Naive B cell (primary cell): ENCODE data around the gene MPRIP. TPM values are rescaled to one million over a fixed set of nuclear protein-coding genes. Genes with fewer than 3 reads are reported as not detected.

ENCODE experiments used
- ATAC-seq, 2 donors: fragments of 150-1000 bp; cut with Tn5 transposase; 2 replicates each; pipeline ENCODE4 v1.10.0; 2021; ENCODE audit warnings: low read depth in 2 of 2, mild to moderate bottlenecking in 2 of 2, moderate library complexity in 2 of 2
- DNase-seq: peaks from one replicate; pipeline ENCODE4 v3.0.0; 2022
- H3K27ac Mint-ChIP-seq, 6 donors: one replicate each; pipeline ENCODE4 v1.8.0; 2020 to 2022; ENCODE audit warnings: mild to moderate bottlenecking in 6 of 6, mixed read lengths in 6 of 6, moderate library complexity in 5 of 6, inconsistent platforms in 2 of 6
- H3K27me3 Mint-ChIP-seq, 3 donors: one replicate each; pipeline ENCODE4 v1.8.0; 2021 to 2022; ENCODE audit warnings: mixed read lengths in 3 of 3, mild to moderate bottlenecking in 1 of 3
- H3K36me3 Mint-ChIP-seq, 2 donors: one replicate each; pipeline ENCODE4 v1.8.0; 2020 to 2022; ENCODE audit warnings: mixed read lengths in 2 of 2, inconsistent platforms in 1 of 2, mild to moderate bottlenecking in 1 of 2
- H3K4me1 Mint-ChIP-seq, 3 donors: one replicate each; pipeline ENCODE4 v1.8.0; 2020 to 2022; ENCODE audit warnings: mixed read lengths in 3 of 3, inconsistent platforms in 1 of 3, mild to moderate bottlenecking in 1 of 3, moderate library complexity in 1 of 3
- H3K4me3 Mint-ChIP-seq, 8 donors: one replicate each; pipeline ENCODE4 v1.8.0; 2020 to 2022; ENCODE audit warnings: mild to moderate bottlenecking in 8 of 8, mixed read lengths in 8 of 8, moderate library complexity in 8 of 8, inconsistent platforms in 2 of 8
- H3K9me3 Mint-ChIP-seq, 7 donors: one replicate each; pipeline ENCODE4 v1.8.0; 2020 to 2022; ENCODE audit warnings: mixed read lengths in 7 of 7, mild to moderate bottlenecking in 5 of 7, inconsistent platforms in 2 of 7, moderate library complexity in 1 of 7
- polyA plus RNA-seq, 6 donors: library from polyadenylated mRNA; unstranded; fragments of 300-500 nt; fragmentation: Illumina TruSeq; gene quantifications; one replicate each; pipeline ENCODE4 v1.2.3, GENCODE V29; 2021; ENCODE audit warnings: low read depth in 6 of 6

MPRIP gene
- polyA plus RNA-seq, 6 donors from 2014 or later = 1.9 to 26.0 (median 12.6) TPM

DNA sequence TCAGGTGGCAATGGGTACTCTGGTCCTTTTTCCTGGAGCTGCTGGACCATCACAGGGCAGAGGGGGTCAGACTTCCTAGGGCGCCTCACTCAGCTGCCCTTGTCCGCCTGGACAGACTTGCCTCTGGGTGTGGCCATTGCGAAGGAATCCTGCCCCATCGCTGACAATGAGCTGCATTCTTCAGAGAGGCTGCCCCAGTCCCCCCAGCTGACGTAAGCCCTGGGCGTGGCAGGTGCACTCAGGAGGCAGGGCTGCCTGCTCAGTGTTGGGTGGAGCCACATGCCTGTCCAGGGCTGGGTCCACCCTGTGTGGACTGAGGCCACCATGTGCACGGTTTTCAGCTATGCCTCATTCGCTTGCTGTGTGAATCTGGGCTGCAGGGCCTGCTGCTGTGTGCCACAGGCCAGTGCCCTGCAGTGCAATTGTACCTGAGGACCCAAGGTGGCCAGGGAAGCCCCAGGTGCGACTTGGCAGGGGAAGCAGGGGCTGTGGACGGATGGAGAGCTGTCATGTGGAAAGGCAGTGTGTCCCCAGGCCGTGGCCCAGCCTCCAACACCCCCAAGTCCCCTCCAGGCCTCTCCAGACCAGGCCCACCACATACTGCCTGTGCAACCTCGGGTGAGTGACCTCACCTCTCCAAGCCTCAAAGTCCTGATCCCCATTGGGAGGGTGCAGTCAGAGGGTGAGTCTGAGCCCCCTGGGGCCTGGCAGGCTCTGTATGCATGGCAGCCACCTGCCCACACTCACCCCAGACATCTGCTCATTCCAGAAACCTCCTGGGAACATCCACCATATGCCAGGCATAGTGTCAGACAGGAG lies 14.0 kb upstream of the MPRIP start:
- no peaks in the 10 kb centered on the region for H3K36me3 Mint-ChIP-seq

GRCh38 chr17:17028878-17029535 lies 13.2 kb upstream of the MPRIP start:
- Mint-ChIP-seq H3K27me3 (no peaks in the 10 kb centered on the region), H3K4me3 (peak overlapping the region in 6 of 8 donors; percentile 33 to 79 (median 57)), H3K36me3 (no peaks in the 10 kb centered on the region), H3K9me3 (no peaks in the 10 kb centered on the region), H3K4me1 (peaks cover 18 to 29% (median 26%) of the 10 kb centered on the region in 3 donors), H3K27ac (peak overlapping the region in 3 of 6 donors; percentile 52 to 59 (median 59))
- ATAC-seq (peak; percentile 56 to 63), DNase-seq (no peak)

More for the DNA sequence above, 14.0 kb upstream of the MPRIP start:
- ATAC-seq (peak; percentile 21 to 45), DNase-seq (no peak)
- Mint-ChIP-seq H3K27ac (no peak overlapping the region), H3K4me3 (peak overlapping the region in 6 of 8 donors; percentile 33 to 79 (median 57)), H3K9me3 (no peaks in the 10 kb centered on the region), H3K4me1 (peaks cover 18 to 29% (median 26%) of the 10 kb centered on the region in 3 donors), H3K27me3 (no peaks in the 10 kb centered on the region)

GRCh38 chr17:17029938-17030337 lies 12.3 kb upstream of the MPRIP start:
- Mint-ChIP-seq H3K36me3 (no peaks in the 10 kb centered on the region), H3K4me3 (peak overlapping the region in 4 of 8 donors; percentile 47 to 79 (median 54)), H3K27ac (peak overlapping the region in 1 of 6 donors; percentile 58), H3K4me1 (peaks cover 18 to 29% (median 26%) of the 10 kb centered on the region in 3 donors), H3K9me3 (no peaks in the 10 kb centered on the region), H3K27me3 (no peaks in the 10 kb centered on the region)
- no peak for DNase-seq
- no peak for ATAC-seq

GRCh38 chr17:17030515-17031211 lies 11.6 kb upstream of the MPRIP start:
- H3K27ac Mint-ChIP-seq = peak overlapping the region in 1 of 6 donors; percentile 57
- H3K27me3 Mint-ChIP-seq = no peaks in the 10 kb centered on the region
- H3K9me3 Mint-ChIP-seq = no peaks in the 10 kb centered on the region
- peak overlapping the region in 1 of 8 donors; percentile 25 for H3K4me3 Mint-ChIP-seq
- H3K4me1 Mint-ChIP-seq = peaks cover 18 to 30% (median 29%) of the 10 kb centered on the region in 3 donors
- no peak for ATAC-seq
- H3K36me3 Mint-ChIP-seq = no peaks in the 10 kb centered on the region
- no peak for DNase-seq

- Mint-ChIP-seq H3K4me1 (peaks cover 29 to 44% (median 43%) of the 10 kb centered on the region in 3 donors), H3K9me3 (no peaks in the 10 kb centered on the region), H3K27me3 (no peaks in the 10 kb centered on the region), H3K27ac (no peak overlapping the region), H3K4me3 (peak overlapping the region in 1 of 8 donors; percentile 50), H3K36me3 (no peaks in the 10 kb centered on the region)
- no peak for DNase-seq
- ATAC-seq = no peak
Measured at GRCh38 chr17:17032131-17032692, 10.0 kb upstream of the MPRIP start.

DNA sequence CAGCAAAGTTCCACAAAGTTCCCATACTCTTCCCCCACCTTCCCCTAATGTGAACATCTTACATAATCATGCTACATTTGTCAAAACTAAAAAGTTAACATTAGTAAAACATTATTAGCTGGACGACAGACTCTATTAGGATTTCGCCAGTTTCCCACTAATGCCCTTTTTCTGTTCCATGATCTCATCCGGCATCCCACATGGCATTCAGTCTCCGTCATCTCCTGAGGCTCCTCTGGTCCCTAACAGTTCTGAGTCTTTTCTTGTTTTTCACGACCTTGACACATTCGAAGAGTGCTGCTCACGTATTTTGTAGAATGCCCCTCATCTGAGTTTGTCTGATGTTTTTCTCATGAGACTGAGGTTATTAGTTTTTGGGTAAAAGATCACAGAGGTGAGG lies 8.8 kb upstream of the MPRIP start:
- no peaks in the 10 kb centered on the region for H3K9me3 Mint-ChIP-seq
- ATAC-seq (no peak), DNase-seq (no peak)
- no peaks in the 10 kb centered on the region for H3K27me3 Mint-ChIP-seq
- no peak overlapping the region for H3K27ac Mint-ChIP-seq
- H3K36me3 Mint-ChIP-seq = no peaks in the 10 kb centered on the region
- peaks cover 29 to 43% (median 40%) of the 10 kb centered on the region in 3 donors for H3K4me1 Mint-ChIP-seq
- H3K4me3 Mint-ChIP-seq = no peak overlapping the region

DNA sequence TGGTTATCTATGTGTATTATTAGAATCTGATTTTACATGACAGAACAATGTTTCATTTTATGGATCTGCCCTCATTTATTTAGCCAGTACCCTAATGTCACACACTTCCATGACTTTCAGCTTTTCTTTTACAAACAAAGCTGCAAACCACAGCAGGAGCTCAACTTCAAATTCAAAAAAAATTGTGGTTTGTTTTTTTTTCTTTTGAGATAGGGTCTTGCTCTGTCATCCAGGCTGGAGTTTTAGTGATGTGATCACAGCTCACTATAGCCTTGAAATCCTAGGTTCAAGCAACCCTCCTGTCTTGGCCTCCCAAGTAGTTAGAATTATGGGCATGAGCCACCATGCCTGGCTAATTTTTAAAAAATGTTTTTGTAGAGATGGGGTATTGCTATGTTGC lies 8.2 kb upstream of the MPRIP start:
- Mint-ChIP-seq H3K36me3 (no peaks in the 10 kb centered on the region), H3K27me3 (no peaks in the 10 kb centered on the region), H3K4me1 (peaks cover 23 to 37% (median 34%) of the 10 kb centered on the region in 3 donors), H3K9me3 (no peaks in the 10 kb centered on the region), H3K27ac (no peak overlapping the region), H3K4me3 (no peak overlapping the region)
- DNase-seq (no peak), ATAC-seq (no peak)

DNA sequence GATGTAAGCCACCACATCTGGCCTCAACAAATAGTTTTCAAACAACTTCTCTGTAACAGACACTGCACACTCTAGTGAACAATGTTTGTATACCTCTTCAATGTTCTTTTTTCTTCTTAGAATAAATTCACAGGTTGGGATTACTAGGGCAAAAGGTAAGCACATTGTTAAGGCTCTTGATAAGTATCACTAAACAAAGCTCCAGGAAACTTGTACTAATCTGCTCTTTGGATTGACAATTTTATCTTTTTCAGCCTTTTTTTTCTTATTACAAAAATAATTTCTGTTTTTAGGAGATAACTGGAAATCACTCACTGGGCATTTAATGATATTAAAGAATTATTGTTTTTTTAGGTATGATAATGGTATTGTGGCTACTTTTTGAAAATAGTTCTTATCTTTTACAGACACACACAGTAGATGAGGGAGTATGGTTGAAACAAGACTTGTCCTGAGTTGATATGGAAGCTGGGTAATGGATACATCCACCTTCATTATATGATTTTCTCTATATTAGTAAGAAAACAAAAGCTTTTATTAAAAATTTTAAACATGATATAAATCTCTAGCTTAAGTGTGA lies 7.7 kb upstream of the MPRIP start:
- H3K27ac Mint-ChIP-seq = no peak overlapping the region
- H3K9me3 Mint-ChIP-seq = no peaks in the 10 kb centered on the region
- no peak overlapping the region for H3K4me3 Mint-ChIP-seq
- no peaks in the 10 kb centered on the region for H3K27me3 Mint-ChIP-seq
- DNase-seq (no peak), ATAC-seq (no peak)
- no peaks in the 10 kb centered on the region for H3K36me3 Mint-ChIP-seq
- peaks cover 20 to 32% (median 31%) of the 10 kb centered on the region in 3 donors for H3K4me1 Mint-ChIP-seq

DNA sequence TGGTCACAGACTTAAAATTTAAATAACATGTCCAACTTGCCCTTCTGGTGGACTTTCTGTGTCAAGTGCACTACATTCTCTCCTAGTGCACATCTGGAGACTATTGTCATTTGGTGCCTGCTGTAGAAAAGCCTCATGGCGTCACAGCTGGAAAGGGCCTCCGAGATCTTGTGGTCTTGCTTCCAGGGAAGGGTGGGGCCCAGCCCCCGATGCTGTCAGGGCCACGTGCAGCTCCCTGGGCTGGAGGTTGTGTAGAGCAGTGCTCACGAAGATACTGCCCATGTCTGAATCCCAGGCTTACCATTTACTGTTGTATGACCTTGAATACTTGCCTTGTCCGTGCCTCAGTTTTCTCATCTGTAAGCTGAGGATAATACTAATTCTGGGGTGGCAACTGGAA lies 6.8 kb upstream of the MPRIP start:
- Mint-ChIP-seq H3K9me3 (no peaks in the 10 kb centered on the region), H3K4me3 (no peak overlapping the region), H3K27me3 (no peaks in the 10 kb centered on the region), H3K36me3 (no peaks in the 10 kb centered on the region), H3K27ac (peak overlapping the region in 3 of 6 donors; percentile 11 to 48 (median 42)), H3K4me1 (peaks cover 17 to 23% (median 23%) of the 10 kb centered on the region in 3 donors)
- DNase-seq (no peak), ATAC-seq (no peak)

GRCh38 chr17:17035920-17036523 lies 6.2 kb upstream of the MPRIP start:
- H3K4me1 Mint-ChIP-seq = peaks cover 17 to 20% (median 18%) of the 10 kb centered on the region in 3 donors
- H3K27me3 Mint-ChIP-seq = no peaks in the 10 kb centered on the region
- H3K36me3 Mint-ChIP-seq = no peaks in the 10 kb centered on the region
- no peak for ATAC-seq
- H3K4me3 Mint-ChIP-seq = peak overlapping the region in 4 of 8 donors; percentile 5 to 53 (median 39)
- no peaks in the 10 kb centered on the region for H3K9me3 Mint-ChIP-seq
- peak overlapping the region in 3 of 6 donors; percentile 48 to 94 (median 72) for H3K27ac Mint-ChIP-seq
- DNase-seq = no peak

DNA sequence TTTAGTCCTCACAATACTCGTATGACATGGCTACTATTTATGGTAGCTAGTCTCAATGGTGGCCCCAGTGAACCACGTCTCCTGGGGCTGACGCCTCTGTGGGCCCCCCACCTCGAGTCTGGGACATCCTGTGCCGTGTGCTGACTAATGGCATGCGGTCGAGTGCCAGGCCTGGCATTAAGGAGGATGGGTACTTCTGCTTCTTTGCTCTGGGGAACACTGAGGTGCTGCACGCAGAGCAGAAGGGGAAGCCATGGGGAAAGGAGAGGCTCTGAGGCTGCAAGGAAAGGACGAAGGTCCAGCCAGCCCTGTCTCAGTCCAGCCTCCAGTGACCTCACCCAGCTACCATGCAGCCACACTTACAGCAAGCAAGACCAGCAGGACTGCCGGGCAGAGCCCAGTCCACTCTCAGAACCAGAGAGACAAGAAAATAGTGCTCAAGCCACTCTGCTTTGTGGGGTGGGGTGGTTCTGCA lies 5.7 kb upstream of the MPRIP start:
- peaks cover 22 to 26% (median 22%) of the 10 kb centered on the region in 3 donors for H3K4me1 Mint-ChIP-seq
- H3K36me3 Mint-ChIP-seq = no peaks in the 10 kb centered on the region
- H3K4me3 Mint-ChIP-seq = peak overlapping the region in 6 of 8 donors; percentile 5 to 76 (median 42)
- peak; percentile 95 to 96 for ATAC-seq
- H3K9me3 Mint-ChIP-seq = no peaks in the 10 kb centered on the region
- DNase-seq = peak; percentile 75
- peak overlapping the region in 4 of 6 donors; percentile 48 to 94 (median 64) for H3K27ac Mint-ChIP-seq
- H3K27me3 Mint-ChIP-seq = no peaks in the 10 kb centered on the region

- ATAC-seq (no peak), DNase-seq (no peak)
- Mint-ChIP-seq H3K9me3 (no peaks in the 10 kb centered on the region), H3K4me1 (peaks cover 46 to 50% (median 46%) of the 10 kb centered on the region in 3 donors), H3K27ac (peak overlapping the region in 2 of 6 donors; percentile 7 to 9), H3K36me3 (no peaks in the 10 kb centered on the region), H3K4me3 (peak overlapping the region in 2 of 8 donors; percentile 7 to 45), H3K27me3 (no peaks in the 10 kb centered on the region)
Measured at GRCh38 chr17:17039911-17040310, 2.3 kb upstream of the MPRIP start.
